ENCODE data around the gene KRT8.

- TF ChIP-seq, protein P1, sequence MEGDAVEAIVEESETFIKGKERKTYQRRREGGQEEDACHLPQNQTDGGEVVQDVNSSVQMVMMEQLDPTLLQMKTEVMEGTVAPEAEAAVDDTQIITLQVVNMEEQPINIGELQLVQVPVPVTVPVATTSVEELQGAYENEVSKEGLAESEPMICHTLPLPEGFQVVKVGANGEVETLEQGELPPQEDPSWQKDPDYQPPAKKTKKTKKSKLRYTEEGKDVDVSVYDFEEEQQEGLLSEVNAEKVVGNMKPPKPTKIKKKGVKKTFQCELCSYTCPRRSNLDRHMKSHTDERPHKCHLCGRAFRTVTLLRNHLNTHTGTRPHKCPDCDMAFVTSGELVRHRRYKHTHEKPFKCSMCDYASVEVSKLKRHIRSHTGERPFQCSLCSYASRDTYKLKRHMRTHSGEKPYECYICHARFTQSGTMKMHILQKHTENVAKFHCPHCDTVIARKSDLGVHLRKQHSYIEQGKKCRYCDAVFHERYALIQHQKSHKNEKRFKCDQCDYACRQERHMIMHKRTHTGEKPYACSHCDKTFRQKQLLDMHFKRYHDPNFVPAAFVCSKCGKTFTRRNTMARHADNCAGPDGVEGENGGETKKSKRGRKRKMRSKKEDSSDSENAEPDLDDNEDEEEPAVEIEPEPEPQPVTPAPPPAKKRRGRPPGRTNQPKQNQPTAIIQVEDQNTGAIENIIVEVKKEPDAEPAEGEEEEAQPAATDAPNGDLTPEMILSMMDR (conservative IDR thresholded peaks at IDR 0.05; ENCODE audit: low read length) = no peak
- TF ChIP-seq EZH2phosphoT487 (IDR thresholded peaks at IDR 0.05; ENCODE audit: borderline replicate concordance, low read depth, low read length) = no peak
Measured at GRCh38 chr12:52906191-52906601, 1.3 kb upstream of the KRT8 start.

Data from OCI-LY7 (cell line).